ENCODE data around the gene WDR70. TPM values are rescaled to one million over a fixed set of nuclear protein-coding genes. Genes with fewer than 3 reads are reported as not detected.

WDR70 gene
- total RNA-seq, 1 experiment from 2014 or later = 35.0 TPM

GRCh38 chr5:37695647-37696046 lies 316.5 kb downstream of the WDR70 start (continued):
- TF ChIP-seq, protein P1, sequence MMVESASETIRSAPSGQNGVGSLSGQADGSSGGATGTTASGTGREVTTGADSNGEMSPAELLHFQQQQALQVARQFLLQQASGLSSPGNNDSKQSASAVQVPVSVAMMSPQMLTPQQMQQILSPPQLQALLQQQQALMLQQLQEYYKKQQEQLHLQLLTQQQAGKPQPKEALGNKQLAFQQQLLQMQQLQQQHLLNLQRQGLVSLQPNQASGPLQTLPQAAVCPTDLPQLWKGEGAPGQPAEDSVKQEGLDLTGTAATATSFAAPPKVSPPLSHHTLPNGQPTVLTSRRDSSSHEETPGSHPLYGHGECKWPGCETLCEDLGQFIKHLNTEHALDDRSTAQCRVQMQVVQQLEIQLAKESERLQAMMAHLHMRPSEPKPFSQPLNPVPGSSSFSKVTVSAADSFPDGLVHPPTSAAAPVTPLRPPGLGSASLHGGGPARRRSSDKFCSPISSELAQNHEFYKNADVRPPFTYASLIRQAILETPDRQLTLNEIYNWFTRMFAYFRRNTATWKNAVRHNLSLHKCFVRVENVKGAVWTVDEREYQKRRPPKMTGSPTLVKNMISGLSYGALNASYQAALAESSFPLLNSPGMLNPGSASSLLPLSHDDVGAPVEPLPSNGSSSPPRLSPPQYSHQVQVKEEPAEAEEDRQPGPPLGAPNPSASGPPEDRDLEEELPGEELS (CRISPR knock-in tag; IDR thresholded peaks at IDR 0.05) = no peak

GRCh38 chr5:37696190-37697021 lies 317.3 kb downstream of the WDR70 start:
- DNase-seq (ENCODE audit: low spot score) = no peak
- CTCF ChIA-PET = interaction anchor here (0.5 to 0.9 kb wide), 2 partner anchors 11 to 307 kb away, joined by 3 read pairs; no protein-coding TSS in a partner anchor

GRCh38 chr5:37701868-37702267 lies 322.8 kb downstream of the WDR70 start:
- DNase-seq (ENCODE audit: low spot score) = no peak
- H3K36me3 Mint-ChIP-seq = 0 out of 2 replicates have a peak, but pooled peaks cover 3% of the 10 kb centered on the region
- ATAC-seq = no peak
- H3K9me3 Mint-ChIP-seq = no peaks in the 10 kb centered on the region
- ChIA-PET POLR2A (no interaction called here), CTCF (interaction anchor here (1.7 to 1.8 kb wide), 2 partner anchors 21 to 22 kb away, joined by 5 to 8 read pairs; no protein-coding TSS in a partner anchor)
- H3K27ac Mint-ChIP-seq = no peak overlapping the region
- no peaks in the 10 kb centered on the region for H3K4me1 Mint-ChIP-seq
- H3K27me3 Mint-ChIP-seq (ENCODE audit: low read depth) = no peaks in the 10 kb centered on the region
- no peak overlapping the region for H3K4me3 Mint-ChIP-seq
- TF ChIP-seq TEAD4 (CRISPR knock-in tag; IDR thresholded peaks at IDR 0.05) = no peak
- TF ChIP-seq, protein P2, sequence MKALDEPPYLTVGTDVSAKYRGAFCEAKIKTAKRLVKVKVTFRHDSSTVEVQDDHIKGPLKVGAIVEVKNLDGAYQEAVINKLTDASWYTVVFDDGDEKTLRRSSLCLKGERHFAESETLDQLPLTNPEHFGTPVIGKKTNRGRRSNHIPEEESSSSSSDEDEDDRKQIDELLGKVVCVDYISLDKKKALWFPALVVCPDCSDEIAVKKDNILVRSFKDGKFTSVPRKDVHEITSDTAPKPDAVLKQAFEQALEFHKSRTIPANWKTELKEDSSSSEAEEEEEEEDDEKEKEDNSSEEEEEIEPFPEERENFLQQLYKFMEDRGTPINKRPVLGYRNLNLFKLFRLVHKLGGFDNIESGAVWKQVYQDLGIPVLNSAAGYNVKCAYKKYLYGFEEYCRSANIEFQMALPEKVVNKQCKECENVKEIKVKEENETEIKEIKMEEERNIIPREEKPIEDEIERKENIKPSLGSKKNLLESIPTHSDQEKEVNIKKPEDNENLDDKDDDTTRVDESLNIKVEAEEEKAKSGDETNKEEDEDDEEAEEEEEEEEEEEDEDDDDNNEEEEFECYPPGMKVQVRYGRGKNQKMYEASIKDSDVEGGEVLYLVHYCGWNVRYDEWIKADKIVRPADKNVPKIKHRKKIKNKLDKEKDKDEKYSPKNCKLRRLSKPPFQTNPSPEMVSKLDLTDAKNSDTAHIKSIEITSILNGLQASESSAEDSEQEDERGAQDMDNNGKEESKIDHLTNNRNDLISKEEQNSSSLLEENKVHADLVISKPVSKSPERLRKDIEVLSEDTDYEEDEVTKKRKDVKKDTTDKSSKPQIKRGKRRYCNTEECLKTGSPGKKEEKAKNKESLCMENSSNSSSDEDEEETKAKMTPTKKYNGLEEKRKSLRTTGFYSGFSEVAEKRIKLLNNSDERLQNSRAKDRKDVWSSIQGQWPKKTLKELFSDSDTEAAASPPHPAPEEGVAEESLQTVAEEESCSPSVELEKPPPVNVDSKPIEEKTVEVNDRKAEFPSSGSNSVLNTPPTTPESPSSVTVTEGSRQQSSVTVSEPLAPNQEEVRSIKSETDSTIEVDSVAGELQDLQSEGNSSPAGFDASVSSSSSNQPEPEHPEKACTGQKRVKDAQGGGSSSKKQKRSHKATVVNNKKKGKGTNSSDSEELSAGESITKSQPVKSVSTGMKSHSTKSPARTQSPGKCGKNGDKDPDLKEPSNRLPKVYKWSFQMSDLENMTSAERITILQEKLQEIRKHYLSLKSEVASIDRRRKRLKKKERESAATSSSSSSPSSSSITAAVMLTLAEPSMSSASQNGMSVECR (CRISPR knock-in tag; IDR thresholded peaks at IDR 0.05; ENCODE audit: borderline replicate concordance) = no peak
- TF ChIP-seq ETV6 (CRISPR knock-in tag; IDR thresholded peaks at IDR 0.05) = no peak
- TF ChIP-seq, protein P3, sequence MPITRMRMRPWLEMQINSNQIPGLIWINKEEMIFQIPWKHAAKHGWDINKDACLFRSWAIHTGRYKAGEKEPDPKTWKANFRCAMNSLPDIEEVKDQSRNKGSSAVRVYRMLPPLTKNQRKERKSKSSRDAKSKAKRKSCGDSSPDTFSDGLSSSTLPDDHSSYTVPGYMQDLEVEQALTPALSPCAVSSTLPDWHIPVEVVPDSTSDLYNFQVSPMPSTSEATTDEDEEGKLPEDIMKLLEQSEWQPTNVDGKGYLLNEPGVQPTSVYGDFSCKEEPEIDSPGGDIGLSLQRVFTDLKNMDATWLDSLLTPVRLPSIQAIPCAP (CRISPR knock-in tag; IDR thresholded peaks at IDR 0.05) = no peak
- TF ChIP-seq ZNF416 (CRISPR knock-in tag; IDR thresholded peaks at IDR 0.05) = no peak
- TF ChIP-seq SP1 (CRISPR knock-in tag; conservative IDR thresholded peaks at IDR 0.05) = no peak
- TF ChIP-seq, protein P4, sequence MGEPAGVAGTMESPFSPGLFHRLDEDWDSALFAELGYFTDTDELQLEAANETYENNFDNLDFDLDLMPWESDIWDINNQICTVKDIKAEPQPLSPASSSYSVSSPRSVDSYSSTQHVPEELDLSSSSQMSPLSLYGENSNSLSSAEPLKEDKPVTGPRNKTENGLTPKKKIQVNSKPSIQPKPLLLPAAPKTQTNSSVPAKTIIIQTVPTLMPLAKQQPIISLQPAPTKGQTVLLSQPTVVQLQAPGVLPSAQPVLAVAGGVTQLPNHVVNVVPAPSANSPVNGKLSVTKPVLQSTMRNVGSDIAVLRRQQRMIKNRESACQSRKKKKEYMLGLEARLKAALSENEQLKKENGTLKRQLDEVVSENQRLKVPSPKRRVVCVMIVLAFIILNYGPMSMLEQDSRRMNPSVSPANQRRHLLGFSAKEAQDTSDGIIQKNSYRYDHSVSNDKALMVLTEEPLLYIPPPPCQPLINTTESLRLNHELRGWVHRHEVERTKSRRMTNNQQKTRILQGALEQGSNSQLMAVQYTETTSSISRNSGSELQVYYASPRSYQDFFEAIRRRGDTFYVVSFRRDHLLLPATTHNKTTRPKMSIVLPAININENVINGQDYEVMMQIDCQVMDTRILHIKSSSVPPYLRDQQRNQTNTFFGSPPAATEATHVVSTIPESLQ (CRISPR knock-in tag; IDR thresholded peaks at IDR 0.05) = no peak
- TF ChIP-seq ZNF396 (CRISPR knock-in tag; IDR thresholded peaks at IDR 0.05; ENCODE audit: borderline replicate concordance) = no peak
- no peak for TF ChIP-seq GRHL2 (CRISPR knock-in tag; IDR thresholded peaks at IDR 0.05; ENCODE audit: insufficient replicate concordance, severe bottlenecking)

More at GRCh38 chr5:37696190-37697021, 317.3 kb downstream of the WDR70 start:
- Mint-ChIP-seq H3K27ac (no peak overlapping the region), H3K4me1 (peaks cover 3% of the 10 kb centered on the region), H3K36me3 (peaks cover 10% of the 10 kb centered on the region; the same call in 1 of the 2 replicates), H3K4me3 (no peak overlapping the region), H3K9me3 (peaks cover 27% of the 10 kb centered on the region), H3K27me3 (ENCODE audit: low read depth) (no peaks in the 10 kb centered on the region)
- TF ChIP-seq CREM (CRISPR knock-in tag; IDR thresholded peaks at IDR 0.05) = no peak
- TF ChIP-seq, protein P5, sequence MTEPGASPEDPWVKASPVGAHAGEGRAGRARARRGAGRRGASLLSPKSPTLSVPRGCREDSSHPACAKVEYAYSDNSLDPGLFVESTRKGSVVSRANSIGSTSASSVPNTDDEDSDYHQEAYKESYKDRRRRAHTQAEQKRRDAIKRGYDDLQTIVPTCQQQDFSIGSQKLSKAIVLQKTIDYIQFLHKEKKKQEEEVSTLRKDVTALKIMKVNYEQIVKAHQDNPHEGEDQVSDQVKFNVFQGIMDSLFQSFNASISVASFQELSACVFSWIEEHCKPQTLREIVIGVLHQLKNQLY (CRISPR knock-in tag; IDR thresholded peaks at IDR 0.05) = no peak
- TF ChIP-seq ZNF423 (CRISPR knock-in tag; IDR thresholded peaks at IDR 0.05) = no peak
- TF ChIP-seq E2F4 (CRISPR knock-in tag; IDR thresholded peaks at IDR 0.05; ENCODE audit: borderline replicate concordance, low read depth) = no peak
- TF ChIP-seq ZMAT4 (CRISPR knock-in tag; IDR thresholded peaks at IDR 0.05) = no peak
- TF ChIP-seq, protein P6, sequence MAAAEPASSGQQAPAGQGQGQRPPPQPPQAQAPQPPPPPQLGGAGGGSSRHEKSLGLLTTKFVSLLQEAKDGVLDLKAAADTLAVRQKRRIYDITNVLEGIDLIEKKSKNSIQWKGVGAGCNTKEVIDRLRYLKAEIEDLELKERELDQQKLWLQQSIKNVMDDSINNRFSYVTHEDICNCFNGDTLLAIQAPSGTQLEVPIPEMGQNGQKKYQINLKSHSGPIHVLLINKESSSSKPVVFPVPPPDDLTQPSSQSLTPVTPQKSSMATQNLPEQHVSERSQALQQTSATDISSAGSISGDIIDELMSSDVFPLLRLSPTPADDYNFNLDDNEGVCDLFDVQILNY (CRISPR knock-in tag; IDR thresholded peaks at IDR 0.05) = no peak
- TF ChIP-seq NFATC4 (CRISPR knock-in tag; IDR thresholded peaks at IDR 0.05) = no peak
- no peak for TF ChIP-seq GABPB1 (CRISPR knock-in tag; IDR thresholded peaks at IDR 0.05)
- POLR2A ChIA-PET = no interaction called here
- ATAC-seq = no peak; the same call in 1 of the 2 replicates

Measured in WTC11 (cell line).